H1 (cell line): ENCODE data around the gene RCC1. TPM values are rescaled to one million over a fixed set of nuclear protein-coding genes. Genes with fewer than 3 reads are reported as not detected.

Experiments
- CTCF ChIA-PET: fragments of 300-600 bp; sonication (Branson Sonifier 250); formaldehyde crosslinking; loops from one replicate; lab custom pipeline; 2021; ENCODE audit not compliant: partially characterized antibody; lab: Charles Lee
- POLR2A ChIA-PET: fragments of 300-600 bp; sonication (Branson Sonifier 250); formaldehyde crosslinking; loops from one replicate; lab custom pipeline; 2021; ENCODE audit warnings: inconsistent platforms; ENCODE audit not compliant: partially characterized antibody; lab: Charles Lee
- DNase-seq, 2 experiments: peaks; one replicate each; pipeline versions ENCODE4 v3.0.0 to v3.0.0-alpha.2; 2010 to 2022; ENCODE audit warnings: low spot score in 2 of 2, low read depth in 1 of 2, mixed read lengths in 1 of 2
- FAIRE-seq: peaks from 2 replicates; lab custom pipeline; 2011; peaks lifted over from hg19 to GRCh38; lab: Jason Lieb, UNC
- H2AFZ ChIP-seq: 2 replicates; pipeline ENCODE4 v1.8.1; 2012; ENCODE audit warnings: low read length, inconsistent platforms
- H2AK5ac ChIP-seq: 2 replicates; pipeline ENCODE4 v1.6.1; 2013; ENCODE audit warnings: low read depth, low read length
- H2BK120ac ChIP-seq: replicated peaks from 2 replicates; pipeline ENCODE3; 2013; ENCODE audit warnings: low read depth, low read length, inconsistent platforms
- H2BK12ac ChIP-seq: 2 replicates; pipeline ENCODE4 v1.6.1; 2013; ENCODE audit warnings: low read depth, low read length
- H2BK15ac ChIP-seq: 2 replicates; pipeline ENCODE4 v1.6.1; 2013; ENCODE audit warnings: low read length
- H2BK20ac ChIP-seq: 2 replicates; pipeline ENCODE4 v1.6.1; 2013; ENCODE audit warnings: low read length
- H2BK5ac ChIP-seq: 2 replicates; pipeline ENCODE4 v1.6.1; 2013; ENCODE audit warnings: low read depth, low read length
- H3K14ac ChIP-seq: 2 replicates; pipeline ENCODE4 v1.6.1; 2013; ENCODE audit warnings: inconsistent platforms; ENCODE audit not compliant: insufficient read length
- H3K18ac ChIP-seq: 2 replicates; pipeline ENCODE4 v1.6.1; 2013; ENCODE audit warnings: low read length; ENCODE audit errors: extremely low read depth
- H3K23ac ChIP-seq: 2 replicates; pipeline ENCODE4 v1.6.1; 2013; ENCODE audit warnings: inconsistent platforms; ENCODE audit not compliant: insufficient read length
- H3K23me2 ChIP-seq: 2 replicates; pipeline ENCODE4 v1.6.1; 2013; ENCODE audit warnings: low read depth, low read length
- H3K27ac ChIP-seq: 2 replicates; pipeline ENCODE4 v1.6.1; 2011; ENCODE audit warnings: low read depth, low read length, inconsistent platforms
- H3K27me3 ChIP-seq, 4 experiments: replicated peaks in 1 of 4; 1 replicate in 1 of 4; 2 replicates in 3 of 4; pipeline versions ENCODE4 v1.6.1 to v1.8.1; 2011 to 2013; ENCODE audit warnings: low read length in 3 of 4, mild to moderate bottlenecking in 3 of 4, inconsistent platforms in 2 of 4, mixed read lengths in 2 of 4, moderate library complexity in 1 of 4; ENCODE audit not compliant: control insufficient read depth in 3 of 4, insufficient read depth in 3 of 4; ENCODE audit errors: extremely low read depth in 1 of 4
- H3K36me3 ChIP-seq, 4 experiments: 2 replicates each; pipeline versions ENCODE4 v1.6.1 to v1.8.1; 2011 to 2013; ENCODE audit warnings: mild to moderate bottlenecking in 4 of 4, low read length in 3 of 4, moderate library complexity in 2 of 4, control low read depth in 1 of 4, inconsistent platforms in 1 of 4; ENCODE audit not compliant: insufficient read depth in 4 of 4, control insufficient read depth in 2 of 4
- H3K4ac ChIP-seq: replicated peaks from 2 replicates; pipeline ENCODE3; 2013; ENCODE audit warnings: low read length, low read depth, mixed read lengths, inconsistent platforms; ENCODE audit not compliant: insufficient read length
- H3K4me1 ChIP-seq, 4 experiments: replicated peaks in 1 of 4; 1 replicate in 1 of 4; 2 replicates in 3 of 4; pipeline versions ENCODE4 v1.6.1 to v1.8.1; 2011 to 2013; ENCODE audit warnings: low read length in 3 of 4, inconsistent platforms in 2 of 4, mixed read lengths in 1 of 4; ENCODE audit not compliant: insufficient read depth in 4 of 4, control insufficient read depth in 3 of 4
- H3K4me2 ChIP-seq, 2 experiments: 2 replicates each; pipeline versions ENCODE4 v1.6.1 to v1.8.1; 2011 to 2013; ENCODE audit warnings: low read depth in 2 of 2, low read length in 2 of 2, control low read depth in 1 of 2, inconsistent platforms in 1 of 2, mild to moderate bottlenecking in 1 of 2; ENCODE audit not compliant: insufficient read depth in 1 of 2
- H3K4me3 ChIP-seq, 4 experiments: fragments of 200-600, 300-600 bp in 1 of 4; sonication (generic), shearing (Covaris generic), sonication (Bioruptor Twin) in 1 of 4; 2 replicates each; pipeline versions ENCODE4 v1.5.1 to v1.8.1; 2011 to 2016; ENCODE audit warnings: low read length in 4 of 4, low read depth in 3 of 4, control low read depth in 2 of 4, inconsistent platforms in 2 of 4, mild to moderate bottlenecking in 2 of 4, mixed read lengths in 1 of 4, moderate library complexity in 1 of 4; ENCODE audit not compliant: insufficient read depth in 2 of 4; ENCODE audit errors: extremely low read depth in 1 of 4
- H3K56ac ChIP-seq: replicated peaks from 2 replicates; pipeline ENCODE3; 2013; ENCODE audit warnings: low read depth, mild to moderate bottlenecking, mixed read lengths, low read length, inconsistent platforms; ENCODE audit not compliant: insufficient read length
- H3K79me1 ChIP-seq: 2 replicates; pipeline ENCODE4 v1.6.1; 2013; ENCODE audit warnings: low read depth, low read length, control low read depth
- H3K79me2 ChIP-seq, 2 experiments: 2 replicates each; pipeline versions ENCODE4 v1.6.1 to v1.8.1; 2012 to 2013; ENCODE audit warnings: low read length in 2 of 2, mild to moderate bottlenecking in 2 of 2, inconsistent platforms in 1 of 2; ENCODE audit not compliant: insufficient read depth in 2 of 2, control insufficient read depth in 1 of 2
- H3K9ac ChIP-seq, 4 experiments: replicated peaks in 1 of 4; 1 replicate in 1 of 4; 2 replicates in 3 of 4; pipeline versions ENCODE4 v1.6.1 to v1.8.1; 2011 to 2013; ENCODE audit warnings: low read depth in 3 of 4, low read length in 3 of 4, control low read depth in 2 of 4, mild to moderate bottlenecking in 2 of 4, moderate library complexity in 2 of 4, inconsistent platforms in 1 of 4; ENCODE audit errors: extremely low read depth in 1 of 4
- H3K9me3 ChIP-seq, 2 experiments: 2 replicates each; pipeline versions ENCODE4 v1.6.1 to v1.8.1; 2012 to 2013; ENCODE audit warnings: mild to moderate bottlenecking in 2 of 2, moderate library complexity in 2 of 2, control low read depth in 1 of 2, inconsistent platforms in 1 of 2, low read depth in 1 of 2, low read length in 1 of 2, mixed read lengths in 1 of 2; ENCODE audit not compliant: insufficient read depth in 2 of 2
- H4K20me1 ChIP-seq, 2 experiments: replicated peaks in 1 of 2; 2 replicates each; pipeline versions ENCODE3 to v1.8.1; 2011 to 2013; ENCODE audit warnings: inconsistent platforms in 2 of 2, low read length in 2 of 2, mild to moderate bottlenecking in 1 of 2; ENCODE audit not compliant: insufficient read depth in 2 of 2, control insufficient read depth in 1 of 2
- H4K5ac ChIP-seq: 2 replicates; pipeline ENCODE4 v1.6.1; 2013; ENCODE audit warnings: low read length, low read depth, mixed read lengths, inconsistent platforms; ENCODE audit not compliant: insufficient read length
- H4K8ac ChIP-seq: 2 replicates; pipeline ENCODE4 v1.8.0; 2013; ENCODE audit warnings: mild to moderate bottlenecking, moderate library complexity, low read length, inconsistent platforms; ENCODE audit not compliant: insufficient read depth; ENCODE audit errors: extremely low read depth
- H4K91ac ChIP-seq: replicated peaks from 2 replicates; pipeline ENCODE3; 2013; ENCODE audit warnings: low read length, mixed read lengths, inconsistent platforms; ENCODE audit not compliant: insufficient read length
- NANOG ChIP-seq: IDR thresholded peaks from 2 replicates; pipeline ENCODE4 v1.6.1; 2011; ENCODE audit warnings: low read length, low read depth, mild to moderate bottlenecking, inconsistent platforms; ENCODE audit not compliant: insufficient read depth, poor library complexity, severe bottlenecking
- WGBS, 2 experiments: shearing (Covaris generic) in 1 of 2; methylation state at CpG; one replicate each; pipeline versions ENCODE4 v1.1.6 to v1.1.7; 2013 to 2015; ENCODE audit warnings: low lambda C conversion rate in 2 of 2, mixed read lengths in 2 of 2, inconsistent platforms in 1 of 2, low coverage in 1 of 2, missing lambda C conversion rate in 1 of 2; ENCODE audit not compliant: insufficient replicate concordance in 2 of 2, insufficient coverage in 1 of 2, insufficient read length in 1 of 2; ENCODE audit errors: extremely low coverage in 1 of 2, missing lambda C conversion rate in 1 of 2; 5-methylcytosine and 5-hydroxymethylcytosine counted together
- polyA plus RNA-seq, 7 experiments: library from polyadenylated mRNA; depleted of rRNA in 3 of 7; stranded (reverse) in 5 of 7; unstranded in 2 of 7; fragments of >200 nt in 5 of 7; fragments of 200-250 nt in 2 of 7; gene quantifications; 1 replicate in 5 of 7; 2 replicates in 1 of 7; 4 replicates in 1 of 7; pipeline versions ENCODE4 v1.2.1 to v1.2.3, GENCODE V29; 2011 to 2013; ENCODE audit warnings: missing spikeins in 2 of 7, mixed read lengths in 2 of 7
- total RNA-seq: library from RNA; stranded (reverse); fragmentation: NEBNext Ultra II Directional; extraction: Animal tissue kit (Norgen Biotek cat#: 25700); gene quantifications from 2 replicates; pipeline ENCODE4 v1.2.1, GENCODE V29; 2021

Gene RCC1
- total and polyA plus RNA-seq, 2 of the 8 experiments (the other 6 are each of a cell fraction or from before 2014, with no cell fraction given), result 48.5 to 98.4 TPM

DNA sequence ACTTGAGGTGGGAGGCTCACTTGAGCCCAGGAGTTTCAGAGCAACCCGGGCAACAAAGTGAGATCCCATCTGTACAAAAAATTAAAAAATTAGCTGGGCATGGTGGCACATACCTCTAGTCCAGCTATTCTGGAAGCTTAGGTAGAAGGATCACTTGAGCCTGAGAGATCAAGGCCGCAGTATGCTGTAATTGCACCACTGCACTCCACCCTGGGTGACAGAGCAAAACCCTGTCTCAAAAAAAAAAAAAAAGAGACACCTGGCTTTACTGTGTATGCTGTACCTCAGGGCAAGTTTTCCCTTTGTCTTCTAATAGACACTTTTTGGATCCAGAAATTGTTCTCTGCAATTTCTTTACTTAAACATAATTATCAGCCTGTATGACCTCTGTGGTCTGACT is 23.1 kb upstream of the RCC1 start:
- H3K9ac ChIP-seq, result no peak overlapping the region
- H3K79me1 ChIP-seq, result no peaks in the 10 kb centered on the region
- no peak for FAIRE-seq
- H2BK15ac ChIP-seq, result no peak overlapping the region
- no peak overlapping the region for H2AFZ ChIP-seq
- H4K8ac ChIP-seq, result no peak overlapping the region
- no peaks in the 10 kb centered on the region for H3K9me3 ChIP-seq
- TF ChIP-seq NANOG, result no peak
- TF ChIP-seq, all 59 proteins: peak for 0
- Histone ChIP-seq H3K27ac (no peak overlapping the region), H3K23me2 (no peaks in the 10 kb centered on the region), H3K4me1 (no peaks in the 10 kb centered on the region), H3K4me3 (no peak overlapping the region), H4K20me1 (no peaks in the 10 kb centered on the region), H3K4ac (no peak overlapping the region), H3K23ac (no peak overlapping the region), H4K91ac (no peak overlapping the region), H3K36me3 (peaks cover 9 to 39% (median 29%) of the 10 kb centered on the region in 4 experiments; a peak in 7 of 8 replicates), H2AK5ac (no peak overlapping the region), H2BK120ac (no peak overlapping the region), H4K5ac (no peak overlapping the region), H2BK5ac (no peak overlapping the region), H3K27me3 (no peaks in the 10 kb centered on the region), H3K14ac (no peak overlapping the region), H2BK12ac (no peak overlapping the region), H2BK20ac (no peak overlapping the region), H3K18ac (no peak overlapping the region), H3K4me2 (no peak overlapping the region), H3K56ac (no peak overlapping the region), H3K79me2 (no peaks in the 10 kb centered on the region)
- ChIA-PET POLR2A (no interaction called here), CTCF (interaction anchor here (1.0 kb wide), 2 partner anchors 10 to 118 kb away, joined by 3 to 4 read pairs; no protein-coding TSS in a partner anchor)
- WGBS, 2 experiments, result 100% methylated on average over 2 of the region's 2 CpGs; no CpG with 5 or more reads in 1 of the 2 experiments
- DNase-seq, result no peak
